ENCODE data around the gene CTR9. TPM values are rescaled to one million over a fixed set of nuclear protein-coding genes. Genes with fewer than 3 reads are reported as not detected.

CTR9 gene
- total and polyA plus RNA-seq, 2 of the 8 experiments (the other 6 are each of a cell fraction or from before 2014, with no cell fraction given), result 6.1 to 37.7 TPM

DNA sequence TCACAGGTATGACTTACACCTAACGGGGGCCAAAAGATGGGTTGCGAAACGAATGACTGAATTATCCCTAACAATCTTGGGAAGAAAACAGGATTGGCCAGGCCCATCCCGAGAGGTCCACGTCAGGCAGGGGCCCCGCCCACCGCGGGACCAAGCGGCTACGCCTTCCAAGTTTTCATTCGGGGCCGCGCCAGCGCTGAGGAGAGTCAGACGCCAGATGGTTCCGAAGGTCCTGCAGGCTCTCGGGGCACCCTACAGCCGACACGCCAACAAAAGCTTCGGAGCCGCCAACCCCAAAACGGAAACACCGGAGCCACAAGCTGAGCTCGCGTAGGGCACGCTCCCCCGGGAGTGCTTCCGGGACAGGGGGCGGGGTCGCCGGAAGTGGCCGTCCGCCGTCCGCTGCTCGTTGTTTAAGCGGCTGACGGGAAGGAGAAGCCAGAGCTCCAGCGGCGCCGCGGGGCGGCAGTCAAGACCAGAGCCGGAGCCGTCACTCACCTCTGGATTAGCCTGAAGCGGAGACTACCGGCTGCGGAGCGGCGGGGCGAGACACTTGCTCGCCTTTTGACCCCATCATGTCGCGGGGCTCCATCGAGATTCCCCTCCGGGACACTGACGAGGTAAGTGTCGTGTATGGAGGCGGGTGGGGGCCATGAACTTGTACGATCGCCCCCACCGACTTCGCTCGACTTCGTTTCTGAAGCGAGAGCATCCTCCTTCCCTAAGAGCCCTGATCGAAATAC lies at the start of gene CTR9 (continued):
- no peak for TF ChIP-seq BACH1 (IDR thresholded peaks at IDR 0.05; ENCODE audit: low read length)
- TF ChIP-seq ZNF274 (IDR thresholded peaks at IDR 0.05; ENCODE audit: borderline replicate concordance, extremely low read depth, low read length), result no peak
- peak in 1 of 3 experiments; percentile 9; a peak in 1 of 4 replicates for TF ChIP-seq CTCF (IDR thresholded peaks at IDR 0.05; ENCODE audit: control extremely low read depth in 1 of 3, insufficient read depth in 1 of 3, low read depth in 1 of 3, low read length in 3 of 3)
- peak; percentile 98 for TF ChIP-seq ASH2L (IDR thresholded peaks at IDR 0.05; ENCODE audit: low read length)
- no peak for TF ChIP-seq CHD1 (IDR thresholded peaks at IDR 0.05; ENCODE audit: low read depth, low read length)
- TF ChIP-seq CBX5 (IDR thresholded peaks at IDR 0.05; ENCODE audit: low read depth, low read length), result no peak
- no peak for TF ChIP-seq EP300 (IDR thresholded peaks at IDR 0.05; ENCODE audit: borderline replicate concordance in 1 of 2, low read depth in 2 of 2, low read length in 2 of 2)

All from H1 (cell line).